DOHH2 (cell line): ENCODE data around the gene AP3B2.

ENCODE experiments used
- H3F3A ChIP-seq: fragments of 200-600 bp; sonication (generic), shearing (Covaris generic); 2 replicates; pipeline ENCODE4 v1.6.0; 2016; ENCODE audit warnings: antibody characterized with exemption, mild to moderate bottlenecking; ENCODE audit not compliant: control insufficient read depth, insufficient read depth
- H3K27ac ChIP-seq: fragments of 200-600 bp; sonication (generic); 2 replicates; pipeline ENCODE4 v1.5.1; 2014; ENCODE audit warnings: low read depth, mild to moderate bottlenecking, low read length, moderate library complexity
- H3K27me3 ChIP-seq: fragments of 200-600 bp; sonication (generic); 2 replicates; pipeline ENCODE4 v1.6.1; 2014; ENCODE audit warnings: mild to moderate bottlenecking, low read length, mixed read lengths; ENCODE audit not compliant: control insufficient read depth
- H3K36me3 ChIP-seq: fragments of 200-600 bp; sonication (generic); 2 replicates; pipeline ENCODE4 v1.6.1; 2014; ENCODE audit warnings: mild to moderate bottlenecking, low read length, moderate library complexity, mixed read lengths; ENCODE audit not compliant: control insufficient read depth
- H3K4me1 ChIP-seq: fragments of 200-600 bp; sonication (generic); 2 replicates; pipeline ENCODE4 v1.6.1; 2014; ENCODE audit warnings: mild to moderate bottlenecking, low read length, mixed read lengths; ENCODE audit not compliant: control insufficient read depth
- H3K4me2 ChIP-seq: fragments of 200-600 bp; sonication (generic); 2 replicates; pipeline ENCODE4 v1.6.0; 2014; ENCODE audit warnings: mild to moderate bottlenecking, low read length, moderate library complexity
- H3K4me3 ChIP-seq: fragments of 200-600 bp; sonication (generic); 2 replicates; pipeline ENCODE4 v1.5.1; 2014; ENCODE audit warnings: mild to moderate bottlenecking, low read length, mixed read lengths
- H3K79me2 ChIP-seq: fragments of 200-600 bp; sonication (generic); 2 replicates; pipeline ENCODE4 v1.6.1; 2014; ENCODE audit warnings: mild to moderate bottlenecking, low read length, mixed read lengths; ENCODE audit not compliant: control insufficient read depth
- H3K9me2 ChIP-seq: fragments of 200-600 bp; sonication (generic); replicated peaks from 2 replicates; pipeline ENCODE4 v1.6.1; 2014; ENCODE audit warnings: mild to moderate bottlenecking, low read length, mixed read lengths; ENCODE audit not compliant: control insufficient read depth
- H3K9me3 ChIP-seq: fragments of 200-600 bp; sonication (generic); 2 replicates; pipeline ENCODE4 v1.6.1; 2014; ENCODE audit warnings: antibody characterized with exemption, low read length, mixed read lengths; ENCODE audit not compliant: control insufficient read depth, insufficient read depth
- H4K20me1 ChIP-seq: fragments of 200-600 bp; sonication (generic); 2 replicates; pipeline ENCODE4 v1.6.0; 2014; ENCODE audit warnings: low read depth, mild to moderate bottlenecking, antibody characterized with exemption, low read length, moderate library complexity; ENCODE audit not compliant: control insufficient read depth, insufficient read depth
- EZH2phosphoT487 ChIP-seq: fragments of 200-600 bp; sonication (generic); IDR thresholded peaks from 2 replicates; pipeline ENCODE4 v1.6.1; 2017; ENCODE audit warnings: borderline replicate concordance, mild to moderate bottlenecking, antibody characterized with exemption, low read length, moderate library complexity, mixed read lengths
- TF ChIP-seq, protein P1 (sequence below): fragments of 200-600 bp; sonication (generic); IDR thresholded peaks from one replicate; pipeline ENCODE4 v1.5.1; 2014; ENCODE audit warnings: antibody characterized with exemption, mild to moderate bottlenecking, low read depth, low read length; ENCODE audit not compliant: poor library complexity, severe bottlenecking

AP3B2 gene

DNA sequence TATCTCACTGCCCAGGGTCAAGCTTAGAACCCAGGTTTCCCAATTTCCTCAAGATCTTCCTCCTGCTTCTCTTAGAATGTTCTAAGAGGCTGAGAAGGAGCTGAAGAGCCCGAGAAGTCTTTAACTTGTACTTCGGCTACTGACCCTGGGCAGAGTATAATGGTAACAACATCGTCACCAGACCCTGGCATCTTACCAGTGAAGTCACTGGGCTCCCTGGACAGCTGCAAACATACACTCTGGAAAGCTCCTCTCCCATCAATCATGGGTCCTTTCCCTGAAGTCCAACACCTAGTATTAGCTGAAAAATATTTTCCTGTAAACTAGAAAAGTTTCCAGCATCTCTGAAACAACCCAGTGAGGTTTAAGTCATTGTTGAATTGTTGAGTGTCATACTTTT lies 85.2 kb downstream of the AP3B2 start:
- no peaks in the 10 kb centered on the region for H3F3A ChIP-seq
- no peaks in the 10 kb centered on the region for H3K4me1 ChIP-seq
- no peak overlapping the region for H3K4me3 ChIP-seq
- H3K27ac ChIP-seq, result no peak overlapping the region
- no peaks in the 10 kb centered on the region for H3K79me2 ChIP-seq
- no peaks in the 10 kb centered on the region for H3K27me3 ChIP-seq
- no peak overlapping the region for H3K4me2 ChIP-seq
- H3K36me3 ChIP-seq, result no peaks in the 10 kb centered on the region
- TF ChIP-seq, protein P1, sequence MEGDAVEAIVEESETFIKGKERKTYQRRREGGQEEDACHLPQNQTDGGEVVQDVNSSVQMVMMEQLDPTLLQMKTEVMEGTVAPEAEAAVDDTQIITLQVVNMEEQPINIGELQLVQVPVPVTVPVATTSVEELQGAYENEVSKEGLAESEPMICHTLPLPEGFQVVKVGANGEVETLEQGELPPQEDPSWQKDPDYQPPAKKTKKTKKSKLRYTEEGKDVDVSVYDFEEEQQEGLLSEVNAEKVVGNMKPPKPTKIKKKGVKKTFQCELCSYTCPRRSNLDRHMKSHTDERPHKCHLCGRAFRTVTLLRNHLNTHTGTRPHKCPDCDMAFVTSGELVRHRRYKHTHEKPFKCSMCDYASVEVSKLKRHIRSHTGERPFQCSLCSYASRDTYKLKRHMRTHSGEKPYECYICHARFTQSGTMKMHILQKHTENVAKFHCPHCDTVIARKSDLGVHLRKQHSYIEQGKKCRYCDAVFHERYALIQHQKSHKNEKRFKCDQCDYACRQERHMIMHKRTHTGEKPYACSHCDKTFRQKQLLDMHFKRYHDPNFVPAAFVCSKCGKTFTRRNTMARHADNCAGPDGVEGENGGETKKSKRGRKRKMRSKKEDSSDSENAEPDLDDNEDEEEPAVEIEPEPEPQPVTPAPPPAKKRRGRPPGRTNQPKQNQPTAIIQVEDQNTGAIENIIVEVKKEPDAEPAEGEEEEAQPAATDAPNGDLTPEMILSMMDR, result no peak
- no peak for TF ChIP-seq EZH2phosphoT487
- no peaks in the 10 kb centered on the region for H3K9me3 ChIP-seq
- H3K9me2 ChIP-seq, result no peaks in the 10 kb centered on the region
- H4K20me1 ChIP-seq, result no peaks in the 10 kb centered on the region

GRCh38 chr15:82624008-82624407 lies 85.7 kb downstream of the AP3B2 start:
- no peaks in the 10 kb centered on the region for H3K36me3 ChIP-seq
- no peaks in the 10 kb centered on the region for H3K79me2 ChIP-seq
- H3K4me2 ChIP-seq, result no peak overlapping the region
- TF ChIP-seq EZH2phosphoT487, result no peak
- TF ChIP-seq, protein P1, result no peak
- no peaks in the 10 kb centered on the region for H3K4me1 ChIP-seq
- H3K4me3 ChIP-seq, result no peak overlapping the region
- H4K20me1 ChIP-seq, result no peaks in the 10 kb centered on the region
- H3F3A ChIP-seq, result no peaks in the 10 kb centered on the region
- no peak overlapping the region for H3K27ac ChIP-seq
- H3K9me3 ChIP-seq, result no peaks in the 10 kb centered on the region
- no peaks in the 10 kb centered on the region for H3K27me3 ChIP-seq
- H3K9me2 ChIP-seq, result no peaks in the 10 kb centered on the region

- Histone ChIP-seq H3K79me2 (no peaks in the 10 kb centered on the region), H3K9me3 (no peaks in the 10 kb centered on the region), H4K20me1 (no peaks in the 10 kb centered on the region), H3K27me3 (no peaks in the 10 kb centered on the region), H3K27ac (no peak overlapping the region), H3K4me2 (no peak overlapping the region), H3K36me3 (no peaks in the 10 kb centered on the region), H3K9me2 (no peaks in the 10 kb centered on the region), H3K4me3 (no peak overlapping the region), H3K4me1 (no peaks in the 10 kb centered on the region), H3F3A (no peaks in the 10 kb centered on the region)
- TF ChIP-seq, protein P1, result no peak
- TF ChIP-seq EZH2phosphoT487, result no peak
Observed at GRCh38 chr15:82621970-82622369, 87.7 kb downstream of the AP3B2 start.

- H3K9me2 ChIP-seq, result no peaks in the 10 kb centered on the region
- no peaks in the 10 kb centered on the region for H3K4me1 ChIP-seq
- H3F3A ChIP-seq, result no peaks in the 10 kb centered on the region
- H3K27ac ChIP-seq, result no peak overlapping the region
- H4K20me1 ChIP-seq, result no peaks in the 10 kb centered on the region
- no peak for TF ChIP-seq EZH2phosphoT487
- TF ChIP-seq, protein P1, result no peak
- no peaks in the 10 kb centered on the region for H3K79me2 ChIP-seq
- no peaks in the 10 kb centered on the region for H3K36me3 ChIP-seq
- H3K9me3 ChIP-seq, result no peaks in the 10 kb centered on the region
- H3K4me2 ChIP-seq, result no peak overlapping the region
- no peak overlapping the region for H3K4me3 ChIP-seq
- no peaks in the 10 kb centered on the region for H3K27me3 ChIP-seq
Observed at GRCh38 chr15:82613747-82614146, 95.9 kb downstream of the AP3B2 start.
